Hepatocyte (in vitro differentiated cells): Measurements from ENCODE around the gene PRAC2. TPM values are rescaled to one million over a fixed set of nuclear protein-coding genes. Genes with fewer than 3 reads are reported as not detected.

ENCODE experiments used
- DNase-seq: peaks from one replicate; pipeline ENCODE4 v3.0.0-alpha.2; 2016; ENCODE audit warnings: low spot score
- H2AFZ ChIP-seq: fragments of 200-600 bp; sonication (generic); 2 replicates; pipeline ENCODE4 v1.6.0; 2016; ENCODE audit warnings: antibody characterized with exemption, mild to moderate bottlenecking
- H3K27ac ChIP-seq: fragments of 200-600 bp; sonication (generic); 2 replicates; pipeline ENCODE4 v1.5.1; 2016; ENCODE audit warnings: mild to moderate bottlenecking
- H3K27me3 ChIP-seq: fragments of 200-600 bp; sonication (generic); 2 replicates; pipeline ENCODE4 v1.6.1; 2016
- H3K36me3 ChIP-seq: fragments of 200-600 bp; sonication (generic); replicated peaks from 2 replicates; pipeline ENCODE4 v1.5.1; 2016; ENCODE audit warnings: low read depth; ENCODE audit not compliant: insufficient read depth
- H3K4me1 ChIP-seq: fragments of 200-600 bp; sonication (generic); 2 replicates; pipeline ENCODE4 v1.5.1; 2016; ENCODE audit warnings: mild to moderate bottlenecking, moderate library complexity; ENCODE audit not compliant: insufficient read depth
- H3K4me2 ChIP-seq: fragments of 200-600 bp; sonication (generic); 2 replicates; pipeline ENCODE4 v1.6.0; 2016
- H3K4me3 ChIP-seq: fragments of 200-600 bp; sonication (generic); 2 replicates; pipeline ENCODE4 v1.5.1; 2016; ENCODE audit warnings: mild to moderate bottlenecking
- H3K79me2 ChIP-seq: fragments of 200-600 bp; sonication (generic); 2 replicates; pipeline ENCODE4 v1.6.0; 2017; ENCODE audit warnings: mild to moderate bottlenecking
- H3K9me2 ChIP-seq: fragments of 200-600 bp; sonication (generic); replicated peaks from 2 replicates; pipeline ENCODE4 v1.6.0; 2017; ENCODE audit warnings: mild to moderate bottlenecking; ENCODE audit not compliant: insufficient read depth
- H3K9me3 ChIP-seq: fragments of 200-600 bp; sonication (generic); 2 replicates; pipeline ENCODE4 v1.5.1; 2016; ENCODE audit warnings: low read depth, mild to moderate bottlenecking
- H4K20me1 ChIP-seq: fragments of 200-600 bp; sonication (generic); 2 replicates; pipeline ENCODE4 v1.6.0; 2016; ENCODE audit warnings: mild to moderate bottlenecking; ENCODE audit not compliant: insufficient read depth, poor library complexity, severe bottlenecking
- EZH2 ChIP-seq: fragments of 200-600 bp; sonication (generic); IDR thresholded peaks from 2 replicates; pipeline ENCODE4 v1.6.1; 2016; ENCODE audit warnings: antibody characterized with exemption, mild to moderate bottlenecking, borderline replicate concordance
- EZH2phosphoT487 ChIP-seq: fragments of 200-600 bp; sonication (generic); IDR thresholded peaks from one replicate; pipeline ENCODE4 v1.6.1; 2018; ENCODE audit warnings: antibody characterized with exemption, mild to moderate bottlenecking, low read depth, moderate library complexity; ENCODE audit not compliant: unreplicated experiment, severe bottlenecking
- WGBS: methylation state at CpG from one replicate; pipeline ENCODE4 v1.1.6; 2016; ENCODE audit warnings: low lambda C conversion rate; ENCODE audit errors: missing lambda C conversion rate; 5-methylcytosine and 5-hydroxymethylcytosine counted together
- polyA plus RNA-seq: library from polyadenylated mRNA; unstranded; fragments of >200 nt; fragmentation: Nextera tagmentation; extraction: Ambion mirVana; gene quantifications from 2 replicates; pipeline ENCODE4 v1.2.1, GENCODE V29; 2016
- total RNA-seq: library from RNA; depleted of rRNA; stranded (reverse); fragments of >200 nt; gene quantifications from 2 replicates; pipeline ENCODE4 v1.2.3, GENCODE V29; 2014
- TF ChIP-seq, protein P1 (sequence below): fragments of 200-600 bp; sonication (generic); IDR thresholded peaks from 2 replicates; pipeline ENCODE4 v1.5.1; 2016; ENCODE audit warnings: antibody characterized with exemption, mild to moderate bottlenecking; ENCODE audit not compliant: poor library complexity

PRAC2 gene
- total and polyA plus RNA-seq, 2 experiments from 2014 or later = 1.5 TPM; not detected in 1

DNA sequence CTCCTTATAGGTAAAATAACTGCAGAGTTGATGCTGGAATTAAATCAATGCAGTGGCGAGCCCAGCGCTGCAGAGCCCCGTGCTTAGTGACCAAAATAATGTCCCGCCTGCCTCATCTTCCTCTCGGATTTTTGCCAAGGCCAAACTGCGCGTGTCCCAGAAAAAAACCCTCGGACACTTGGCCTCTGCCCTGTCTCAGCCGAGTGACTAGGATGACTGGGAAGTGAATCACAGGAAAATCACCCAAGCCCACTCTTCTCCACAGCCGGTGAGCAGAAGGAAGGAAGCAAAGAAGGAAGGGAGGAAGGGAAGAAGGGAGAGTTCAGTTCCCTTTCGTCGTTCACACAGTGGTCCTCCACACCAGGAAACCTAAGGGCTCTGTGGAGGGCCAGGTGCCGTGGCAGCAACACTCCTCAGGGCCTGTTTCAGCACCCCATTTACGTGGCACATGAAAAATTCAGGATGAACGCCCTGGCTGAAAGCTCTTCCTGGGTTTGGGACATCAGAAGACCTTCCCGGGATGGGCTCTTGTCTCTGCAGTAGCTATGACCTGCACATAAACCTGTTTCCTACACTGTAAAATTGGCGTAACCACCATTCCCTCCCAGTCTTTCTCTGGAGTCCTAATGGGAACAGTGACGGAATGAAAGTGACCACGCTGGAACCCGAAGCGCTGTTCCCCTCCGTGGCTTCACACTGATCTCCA, 31.0 kb downstream of the PRAC2 start:
- H3K79me2 ChIP-seq = no peaks in the 10 kb centered on the region
- no peak overlapping the region for H3K27ac ChIP-seq
- TF ChIP-seq EZH2 (no peak), EZH2phosphoT487 (peak; percentile 85)
- H4K20me1 ChIP-seq = no peaks in the 10 kb centered on the region
- no peak overlapping the region for H2AFZ ChIP-seq
- H3K9me3 ChIP-seq = no peaks in the 10 kb centered on the region
- peaks cover 99% of the 10 kb centered on the region for H3K27me3 ChIP-seq
- no peak for DNase-seq
- H3K9me2 ChIP-seq = no peaks in the 10 kb centered on the region
- H3K4me2 ChIP-seq = no peak overlapping the region
- peaks cover 5% of the 10 kb centered on the region for H3K4me1 ChIP-seq
- 30% methylated on average over 21 of the region's 22 CpGs for WGBS
- no peak overlapping the region for H3K4me3 ChIP-seq
- no peaks in the 10 kb centered on the region for H3K36me3 ChIP-seq

DNA sequence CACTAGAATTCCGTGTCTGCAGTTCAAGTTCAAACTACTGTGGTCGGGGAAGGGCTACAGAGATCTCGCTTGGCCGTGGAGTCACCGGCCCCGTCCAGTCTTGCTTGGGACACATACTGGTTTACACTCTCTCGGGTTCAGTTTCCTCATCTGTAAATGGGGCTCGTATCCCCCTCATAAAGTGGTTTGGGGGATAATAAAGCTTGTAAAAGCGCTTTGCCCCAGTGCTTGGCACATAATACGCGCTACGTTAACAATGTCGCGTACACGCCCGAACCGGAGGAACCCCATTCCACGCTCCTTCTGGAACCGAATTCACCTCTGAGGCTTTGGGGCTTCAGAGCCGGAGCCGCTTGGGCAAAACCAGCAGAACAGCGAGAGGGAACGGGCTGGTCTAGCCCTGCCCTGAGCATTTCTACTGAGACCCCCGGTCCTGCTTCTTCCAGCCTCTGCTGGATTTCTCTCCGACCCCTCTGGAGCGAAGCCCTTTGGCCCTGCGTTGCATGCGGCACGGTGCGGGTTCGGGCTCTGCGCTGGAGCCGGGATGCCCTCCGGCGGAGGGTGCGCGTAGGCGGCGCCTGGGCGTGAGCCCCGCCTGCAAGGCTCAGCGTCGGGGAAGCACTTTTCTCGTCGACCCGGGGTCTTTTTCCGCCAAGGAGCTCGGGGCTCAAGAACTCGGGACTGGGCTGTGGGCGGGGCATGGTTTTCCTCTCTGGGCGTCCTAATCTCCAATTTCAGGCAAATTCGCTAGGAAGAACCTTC, 31.7 kb downstream of the PRAC2 start:
- no peaks in the 10 kb centered on the region for H3K36me3 ChIP-seq
- H3K27ac ChIP-seq = no peak overlapping the region
- no peaks in the 10 kb centered on the region for H3K9me3 ChIP-seq
- TF ChIP-seq EZH2 (peak; percentile 75), EZH2phosphoT487 (peak; percentile 43)
- TF ChIP-seq, protein P1, sequence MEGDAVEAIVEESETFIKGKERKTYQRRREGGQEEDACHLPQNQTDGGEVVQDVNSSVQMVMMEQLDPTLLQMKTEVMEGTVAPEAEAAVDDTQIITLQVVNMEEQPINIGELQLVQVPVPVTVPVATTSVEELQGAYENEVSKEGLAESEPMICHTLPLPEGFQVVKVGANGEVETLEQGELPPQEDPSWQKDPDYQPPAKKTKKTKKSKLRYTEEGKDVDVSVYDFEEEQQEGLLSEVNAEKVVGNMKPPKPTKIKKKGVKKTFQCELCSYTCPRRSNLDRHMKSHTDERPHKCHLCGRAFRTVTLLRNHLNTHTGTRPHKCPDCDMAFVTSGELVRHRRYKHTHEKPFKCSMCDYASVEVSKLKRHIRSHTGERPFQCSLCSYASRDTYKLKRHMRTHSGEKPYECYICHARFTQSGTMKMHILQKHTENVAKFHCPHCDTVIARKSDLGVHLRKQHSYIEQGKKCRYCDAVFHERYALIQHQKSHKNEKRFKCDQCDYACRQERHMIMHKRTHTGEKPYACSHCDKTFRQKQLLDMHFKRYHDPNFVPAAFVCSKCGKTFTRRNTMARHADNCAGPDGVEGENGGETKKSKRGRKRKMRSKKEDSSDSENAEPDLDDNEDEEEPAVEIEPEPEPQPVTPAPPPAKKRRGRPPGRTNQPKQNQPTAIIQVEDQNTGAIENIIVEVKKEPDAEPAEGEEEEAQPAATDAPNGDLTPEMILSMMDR = no peak
- H2AFZ ChIP-seq = no peak overlapping the region
- no peaks in the 10 kb centered on the region for H3K9me2 ChIP-seq
- H3K4me3 ChIP-seq = no peak overlapping the region
- no peak for DNase-seq
- peak overlapping the region; percentile 65 for H3K4me2 ChIP-seq
- no peaks in the 10 kb centered on the region for H3K79me2 ChIP-seq
- peaks cover 99% of the 10 kb centered on the region for H3K27me3 ChIP-seq
- H4K20me1 ChIP-seq = no peaks in the 10 kb centered on the region
- 13% methylated on average over 51 of the region's 52 CpGs for WGBS
- H3K4me1 ChIP-seq = peaks cover 5% of the 10 kb centered on the region

DNA sequence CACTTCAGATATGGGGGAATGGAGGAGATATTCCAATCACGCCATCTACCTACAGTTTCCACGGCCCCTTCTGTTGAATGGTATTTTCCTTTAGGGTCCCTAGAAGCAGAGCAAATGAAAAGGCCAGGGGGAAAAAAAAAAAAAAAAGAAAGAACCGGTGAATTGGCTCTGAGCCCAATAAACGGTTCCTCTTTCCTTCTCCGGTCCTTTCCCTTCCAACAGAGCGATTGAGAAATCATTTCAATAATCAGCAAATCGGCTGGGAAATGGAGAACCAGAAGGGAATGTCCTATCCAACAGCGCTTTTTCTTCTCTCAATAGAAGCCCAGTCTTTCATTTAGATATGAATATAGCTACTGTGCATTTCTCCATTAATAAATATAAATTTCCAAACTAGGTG, 32.4 kb downstream of the PRAC2 start:
- Histone ChIP-seq H3K9me2 (no peaks in the 10 kb centered on the region), H3K9me3 (no peaks in the 10 kb centered on the region), H2AFZ (no peak overlapping the region), H3K4me1 (peaks cover 5% of the 10 kb centered on the region), H3K4me2 (peak overlapping the region; percentile 65), H4K20me1 (no peaks in the 10 kb centered on the region), H3K27ac (no peak overlapping the region), H3K27me3 (peaks cover 96% of the 10 kb centered on the region), H3K79me2 (no peaks in the 10 kb centered on the region), H3K36me3 (no peaks in the 10 kb centered on the region), H3K4me3 (no peak overlapping the region)
- TF ChIP-seq, protein P1 = no peak
- no peak for DNase-seq
- 39% methylated on average over 8 of the region's 8 CpGs for WGBS

GRCh38 chr17:48756830-48757251, 33.9 kb downstream of the PRAC2 start:
- peaks cover 5% of the 10 kb centered on the region for H3K4me1 ChIP-seq
- DNase-seq = no peak
- no peaks in the 10 kb centered on the region for H4K20me1 ChIP-seq
- H3K4me2 ChIP-seq = no peak overlapping the region
- H2AFZ ChIP-seq = no peak overlapping the region
- H3K27me3 ChIP-seq = peaks cover 95% of the 10 kb centered on the region
- H3K9me3 ChIP-seq = no peaks in the 10 kb centered on the region
- H3K36me3 ChIP-seq = no peaks in the 10 kb centered on the region
- H3K4me3 ChIP-seq = no peak overlapping the region
- no peak overlapping the region for H3K27ac ChIP-seq
- H3K9me2 ChIP-seq = no peaks in the 10 kb centered on the region
- WGBS = 54% methylated on average over 3 of the region's 3 CpGs
- TF ChIP-seq EZH2 (no peak), EZH2phosphoT487 (no peak)
- TF ChIP-seq, protein P1 = no peak
- H3K79me2 ChIP-seq = no peaks in the 10 kb centered on the region
